ENCODE measurements around the gene CCL3. TPM values are rescaled to one million over a fixed set of nuclear protein-coding genes. Genes with fewer than 3 reads are reported as not detected.
"Not testable (repeated sequence)": the region's sequence is repeated elsewhere in the genome, so short reads cannot be mapped to it uniquely, and the experiment has no call there.

CCL3 gene
- 0.78 TPM for total RNA-seq

DNA sequence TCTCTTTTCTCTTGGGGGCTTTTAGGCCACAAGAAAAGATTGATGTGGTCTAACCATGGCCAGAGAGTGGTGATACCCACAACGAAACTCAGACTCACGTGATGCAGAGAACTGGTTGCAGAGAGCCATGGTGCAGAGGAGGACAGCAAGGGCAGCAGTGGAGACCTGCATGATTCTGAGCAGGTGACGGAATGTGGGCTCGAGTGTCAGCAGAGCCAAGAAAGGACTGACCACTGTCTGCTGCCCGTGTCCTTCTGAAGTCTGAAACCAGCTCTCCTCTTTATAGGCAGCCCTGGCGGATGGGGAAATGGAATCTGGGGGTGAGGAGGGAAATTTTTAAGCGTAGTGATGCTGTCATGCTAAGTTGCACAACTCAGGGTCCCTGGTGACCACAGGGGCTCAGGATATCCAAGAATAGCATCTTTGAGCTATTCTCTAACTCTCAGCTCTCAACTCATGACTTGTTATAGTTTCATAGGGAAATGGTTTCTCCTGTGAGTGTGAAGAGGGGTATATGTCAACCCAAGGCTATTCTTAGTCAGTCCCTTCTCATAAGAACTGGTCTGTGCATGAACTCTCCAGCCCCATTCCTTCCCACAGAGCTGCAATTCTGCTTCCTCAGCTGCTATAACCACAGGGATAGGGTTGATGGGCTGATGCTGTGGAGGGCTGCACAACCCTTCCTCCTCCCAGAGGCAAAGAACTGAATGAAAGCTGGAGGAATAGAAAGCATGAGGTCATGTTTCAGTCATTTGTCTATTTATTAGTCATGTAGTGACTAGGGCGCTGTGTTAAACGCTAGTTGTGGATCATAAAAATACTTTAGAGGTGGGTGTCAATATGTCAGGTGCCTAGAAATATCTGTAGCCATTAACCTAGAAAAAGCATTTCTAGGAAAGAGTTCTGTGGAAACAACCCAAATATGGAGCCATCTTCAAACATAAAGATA lies at the start of gene CCL3:
Gene CCL3, minus strand, starts transcription at position 256 of the 949 bp plus-strand sequence. Its CDS starts 85 bp downstream, at position 171.
- no peak for DNase-seq (ENCODE audit: low spot score)

DNA sequence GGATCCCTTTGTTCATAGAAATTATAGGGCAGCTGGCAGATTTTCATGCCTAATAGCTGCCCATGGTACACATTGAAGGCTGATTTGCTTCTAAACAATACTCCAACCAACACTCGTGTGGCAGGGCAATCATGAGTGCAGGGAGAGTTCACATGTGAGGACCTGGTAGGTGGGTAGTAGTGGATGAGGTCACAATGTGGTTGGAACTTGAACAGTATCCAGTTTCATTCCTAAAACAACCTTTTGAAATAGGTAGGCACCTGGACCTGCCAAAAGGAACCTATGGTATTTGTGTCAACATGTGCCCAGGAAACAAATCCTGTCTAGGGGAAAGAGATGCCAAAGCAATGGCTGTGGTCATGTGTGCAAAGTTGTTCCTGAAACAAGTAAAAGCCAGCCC lies 46.5 kb upstream of the CCL3 start:
- no peak for DNase-seq (ENCODE audit: low spot score)

DNA sequence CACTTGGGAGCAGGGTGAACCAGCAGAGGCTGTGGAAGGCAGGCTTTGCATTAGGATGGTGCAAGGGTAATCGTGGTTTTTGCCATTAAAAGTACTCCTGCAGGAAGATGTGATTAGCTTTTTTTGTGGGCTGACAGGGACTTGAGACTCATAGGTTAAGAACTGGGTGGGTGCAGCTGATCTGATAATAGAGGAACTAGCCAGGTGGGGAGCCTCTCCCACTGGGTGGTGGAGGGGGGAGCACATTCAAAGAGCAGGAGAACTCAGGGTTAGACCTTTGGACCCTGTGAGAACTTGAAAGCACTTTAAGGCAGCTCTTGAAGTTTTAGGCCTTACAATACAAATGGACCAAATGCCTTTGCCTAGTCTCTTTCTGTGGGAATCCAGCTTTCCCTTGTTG lies 46.1 kb upstream of the CCL3 start:
- DNase-seq (ENCODE audit: low spot score), result no peak

DNA sequence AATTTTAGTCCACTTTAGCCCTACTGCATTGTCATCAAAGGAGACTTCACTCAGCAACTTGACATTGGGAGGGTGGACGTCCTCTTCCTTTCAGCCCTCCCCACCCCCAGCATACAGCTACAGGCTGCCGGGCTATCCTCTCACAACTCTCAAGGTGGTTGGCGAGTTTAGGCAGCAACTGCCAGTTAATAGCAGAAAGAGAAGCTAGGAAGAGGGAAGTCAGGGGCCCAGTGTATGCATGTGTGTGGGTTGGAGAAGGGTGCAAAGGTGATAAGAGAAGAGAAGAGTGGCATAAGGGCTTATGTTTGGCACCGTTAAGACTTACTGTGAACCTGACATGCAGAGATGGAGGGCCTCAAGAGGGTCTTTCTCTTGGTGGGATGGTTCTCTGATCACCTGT lies 45.5 kb upstream of the CCL3 start:
- DNase-seq (ENCODE audit: low spot score), result no peak

DNA sequence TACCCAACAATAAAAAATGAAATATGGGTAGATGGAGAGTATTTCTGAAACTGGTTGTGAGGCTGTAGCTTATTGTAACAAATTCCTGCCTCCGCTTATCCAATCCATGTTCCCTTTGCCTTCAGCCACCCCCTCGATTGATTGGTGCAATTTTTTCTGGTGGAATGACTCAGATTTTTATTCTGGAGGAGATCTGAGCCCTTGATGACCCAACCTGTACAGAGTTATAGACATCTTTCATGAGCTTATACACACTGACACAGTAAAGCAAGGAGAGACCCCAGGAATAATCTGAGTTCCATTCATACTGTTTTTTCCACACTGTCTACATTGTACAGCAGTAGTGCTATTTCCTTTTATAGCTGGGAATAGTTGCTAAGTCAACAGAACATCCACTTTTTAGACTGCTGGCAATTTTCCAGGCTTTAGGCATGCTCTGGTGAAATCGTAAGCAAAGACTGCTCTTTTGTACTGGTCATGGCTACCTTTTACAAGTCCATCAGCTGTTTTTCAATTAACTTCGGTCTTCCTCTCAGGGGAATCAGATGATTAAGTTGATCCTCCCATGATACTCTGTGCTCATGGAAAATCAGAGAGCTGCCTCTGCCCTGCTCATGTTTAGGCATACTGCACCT lies 43.8 kb upstream of the CCL3 start:
- no peak for DNase-seq (ENCODE audit: low spot score)

DNA sequence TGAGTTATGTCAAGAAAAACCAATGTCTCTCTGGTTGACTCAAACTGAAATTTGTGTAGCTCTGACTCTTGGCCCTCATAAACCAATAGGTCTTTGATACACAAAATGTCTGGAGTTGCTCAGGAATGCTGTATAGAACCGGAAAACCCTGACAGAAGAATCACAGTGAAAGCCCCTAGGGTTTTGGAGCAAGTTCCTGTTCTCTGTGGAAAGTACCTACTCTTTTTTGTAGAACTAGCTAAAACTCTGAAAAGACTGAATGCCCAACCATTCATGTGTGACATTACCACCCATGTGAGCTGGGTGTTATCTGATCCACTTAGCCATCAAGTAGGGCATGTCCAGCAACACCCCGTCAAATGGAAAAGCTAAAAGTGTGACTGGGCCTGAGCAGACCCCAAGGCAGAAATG lies 42.5 kb upstream of the CCL3 start:
- DNase-seq (ENCODE audit: low spot score), result no peak

DNA sequence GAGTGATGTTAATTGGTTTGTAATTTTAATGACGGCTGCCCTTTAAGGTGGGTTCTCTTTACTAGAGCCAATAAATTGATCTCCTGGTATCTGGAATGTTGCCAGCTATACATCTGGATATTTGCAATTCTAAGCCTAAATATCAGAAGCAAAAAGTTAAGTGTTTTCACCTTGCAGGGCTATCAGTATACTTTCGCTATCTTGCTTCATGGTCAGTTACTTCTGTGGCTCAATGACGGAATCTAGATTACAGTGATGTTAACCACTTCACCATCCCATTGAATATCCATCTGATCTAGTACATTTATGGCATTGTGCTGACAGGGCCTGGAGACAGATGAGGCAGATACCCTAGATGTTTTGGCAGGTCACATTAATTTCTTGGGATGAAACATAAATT lies 42.0 kb upstream of the CCL3 start:
- DNase-seq (ENCODE audit: low spot score), result no peak

DNA sequence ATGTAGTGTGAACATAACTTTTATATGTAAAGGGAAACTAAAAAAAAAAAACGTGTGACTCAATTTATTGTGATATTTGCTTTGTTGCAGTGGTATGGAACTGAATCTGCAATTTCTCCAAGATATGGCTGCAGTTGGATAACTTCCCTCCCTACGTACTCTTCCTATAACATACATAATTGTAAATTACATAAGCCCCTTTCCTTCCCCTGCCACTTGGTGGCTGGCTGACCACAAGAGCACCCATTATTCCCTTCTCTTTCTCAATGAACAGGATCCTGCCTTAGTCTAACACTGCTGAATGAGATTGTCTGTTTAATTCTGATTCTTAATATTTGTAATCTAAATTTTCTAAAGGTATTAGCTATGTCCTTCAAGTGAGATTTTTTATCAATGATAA lies 41.5 kb upstream of the CCL3 start:
- no peak for DNase-seq (ENCODE audit: low spot score)

DNA sequence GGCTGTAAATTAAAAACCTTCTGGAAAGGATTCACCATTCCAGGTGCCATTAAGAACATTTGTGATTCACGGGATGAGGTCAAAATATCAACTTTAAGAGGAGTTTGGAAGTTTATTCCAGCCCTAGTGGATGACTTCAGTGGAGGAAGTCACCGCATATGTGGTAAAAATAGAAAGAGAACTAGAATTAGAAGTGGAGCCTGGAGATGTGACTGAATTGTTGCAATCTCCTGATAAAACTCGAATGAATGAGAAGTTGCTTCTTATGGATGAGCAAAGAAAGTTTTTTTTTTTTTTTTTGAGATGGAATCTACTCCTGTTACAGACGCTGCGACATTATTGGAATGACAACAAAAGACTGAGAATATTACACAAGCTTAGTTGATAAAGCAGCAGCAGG lies 40.4 kb upstream of the CCL3 start:
- no peak for DNase-seq (ENCODE audit: low spot score)

DNA sequence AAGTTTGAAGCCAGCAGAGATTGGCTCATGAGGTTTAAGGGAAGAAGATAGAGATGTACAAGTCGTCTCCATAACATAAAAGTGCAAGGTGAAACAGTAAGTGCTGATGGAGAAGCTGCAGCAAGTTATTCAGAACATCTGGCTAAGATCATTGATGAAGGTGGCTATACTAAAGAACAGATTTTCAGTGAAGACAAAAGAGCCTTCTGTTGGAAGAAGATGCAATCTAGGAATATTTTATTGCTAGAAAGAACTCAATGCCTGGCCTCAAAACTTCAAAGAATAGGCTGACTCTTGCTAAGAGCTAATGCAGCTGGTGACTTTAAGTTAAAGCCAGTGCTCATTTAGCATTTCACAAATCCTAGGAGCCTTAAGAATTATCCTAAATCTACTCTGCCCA lies 39.7 kb upstream of the CCL3 start:
- DNase-seq (ENCODE audit: low spot score), result no peak

DNA sequence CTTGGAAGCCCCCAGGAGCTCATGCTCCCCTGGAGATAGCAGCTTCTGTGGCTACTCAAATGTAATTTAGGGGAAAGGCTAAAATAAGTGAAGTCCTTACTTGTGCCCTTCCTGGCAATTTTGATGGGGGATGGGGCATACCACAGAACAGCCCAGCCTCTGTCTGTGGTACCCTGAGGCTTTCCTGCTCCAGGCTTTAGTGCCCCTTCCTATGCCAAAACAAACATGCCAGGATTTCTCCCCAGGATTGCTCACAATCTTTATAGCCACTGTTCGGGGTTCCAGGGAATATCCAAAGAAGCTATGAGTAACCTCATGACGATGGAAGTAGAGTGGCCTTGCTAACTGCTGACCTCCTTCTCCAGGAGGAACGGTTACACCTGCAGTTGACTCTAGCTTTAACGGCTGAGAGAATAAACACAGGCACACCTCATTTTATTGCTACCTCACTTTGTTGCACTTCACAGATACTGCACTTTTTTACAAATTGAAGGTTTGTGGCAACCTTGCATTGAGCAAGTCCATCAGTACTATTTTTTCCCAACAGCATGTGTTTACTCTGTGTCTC lies 38.6 kb upstream of the CCL3 start:
- DNase-seq (ENCODE audit: low spot score), result no peak

DNA sequence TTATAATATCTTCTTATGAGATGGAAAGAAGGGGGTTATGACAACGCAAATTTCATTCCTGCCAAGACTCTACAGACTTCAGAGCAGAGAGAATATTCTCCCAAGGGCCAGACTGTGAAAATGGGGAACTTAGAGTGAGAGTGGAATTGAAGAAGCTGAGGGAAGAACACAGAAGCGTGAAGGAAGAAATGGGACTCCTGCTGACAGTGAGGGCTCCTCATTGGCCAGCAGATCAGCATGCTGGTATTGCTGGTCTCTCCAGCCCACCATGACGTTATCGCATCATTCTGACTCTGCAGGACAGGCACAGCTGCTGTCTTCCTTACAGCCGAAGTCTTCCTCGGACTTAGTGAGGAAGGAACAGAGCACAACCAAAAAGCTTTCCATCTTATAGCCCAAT lies 38.0 kb upstream of the CCL3 start:
- DNase-seq (ENCODE audit: low spot score), result no peak

DNA sequence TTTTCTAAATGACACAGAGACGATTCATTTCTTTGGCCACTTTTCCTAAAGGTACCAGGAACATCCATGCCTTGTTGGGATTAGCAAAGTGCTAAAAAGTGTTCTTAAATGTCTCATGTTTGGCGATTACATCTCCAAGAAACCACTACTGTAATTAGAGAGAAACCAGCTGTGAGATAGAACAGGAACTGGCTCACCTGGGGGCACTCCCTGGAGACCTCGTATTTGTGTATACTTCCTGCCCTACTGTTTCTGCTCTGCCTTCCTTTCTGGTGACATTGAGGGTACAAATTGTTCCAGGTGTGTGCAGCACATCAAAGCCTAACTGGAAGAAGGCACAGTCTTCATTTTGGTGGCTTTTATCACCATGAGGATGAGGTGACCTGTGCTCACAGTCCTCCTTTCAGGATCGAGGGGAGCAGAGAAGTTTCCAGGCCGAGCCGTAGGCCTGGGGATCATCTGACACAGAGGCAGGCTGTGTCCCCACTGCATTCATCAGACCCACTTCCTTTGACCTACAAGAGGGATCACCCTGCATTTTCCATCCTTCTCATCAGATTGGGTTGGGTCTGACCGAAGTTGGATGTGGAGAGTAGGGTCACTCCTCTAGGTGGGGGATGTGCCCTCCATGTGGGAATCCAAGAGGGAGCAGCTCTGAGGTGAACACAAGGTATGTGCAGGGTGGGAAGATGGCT lies 37.4 kb upstream of the CCL3 start:
- no peak for DNase-seq (ENCODE audit: low spot score)

DNA sequence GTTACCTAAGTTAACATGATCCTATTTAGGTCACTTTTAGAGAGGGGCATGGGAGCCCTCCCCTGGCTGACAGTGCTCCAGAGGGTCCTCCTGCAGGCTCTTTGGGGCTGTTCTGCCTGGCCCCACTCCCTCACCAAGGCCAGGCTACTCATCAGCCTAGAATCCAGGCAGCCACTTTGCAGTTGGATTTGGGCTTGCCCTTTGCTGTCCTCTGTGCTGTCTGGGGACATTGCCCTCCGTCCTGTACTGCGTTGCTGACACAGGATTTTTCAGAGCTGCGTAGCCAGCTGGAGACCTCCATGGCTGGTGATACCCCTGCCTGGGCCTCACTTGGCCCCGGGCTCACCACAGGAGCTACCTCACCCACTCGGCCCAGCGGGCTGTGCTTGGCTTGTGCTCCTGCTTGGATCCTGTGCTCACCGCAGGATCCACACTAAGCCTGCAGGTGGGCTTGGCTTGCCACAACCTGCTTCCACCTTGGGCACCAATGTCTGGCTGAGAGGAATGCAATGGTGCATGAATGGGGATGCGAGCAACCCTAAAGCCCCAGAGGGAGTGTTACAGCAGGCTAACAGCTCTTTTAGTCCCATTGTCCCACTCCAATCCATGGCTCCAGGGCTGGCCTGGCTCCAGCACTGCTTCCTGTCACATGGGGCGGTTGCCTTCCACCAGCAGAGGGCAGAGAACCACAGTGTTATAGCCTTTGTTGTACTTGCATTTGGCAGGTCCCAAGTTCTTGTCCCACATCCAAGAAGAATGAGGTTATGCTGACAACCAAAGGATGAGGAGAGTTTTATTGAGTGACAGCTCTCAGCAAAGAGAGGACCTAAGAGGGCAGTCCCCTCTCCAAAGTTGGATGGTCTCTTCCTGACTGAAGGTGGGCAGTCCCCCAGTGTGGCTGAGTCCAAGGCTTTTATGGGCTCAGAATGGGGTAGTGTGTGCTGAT lies 35.2 kb upstream of the CCL3 start:
- no peak for DNase-seq (ENCODE audit: low spot score)

DNA sequence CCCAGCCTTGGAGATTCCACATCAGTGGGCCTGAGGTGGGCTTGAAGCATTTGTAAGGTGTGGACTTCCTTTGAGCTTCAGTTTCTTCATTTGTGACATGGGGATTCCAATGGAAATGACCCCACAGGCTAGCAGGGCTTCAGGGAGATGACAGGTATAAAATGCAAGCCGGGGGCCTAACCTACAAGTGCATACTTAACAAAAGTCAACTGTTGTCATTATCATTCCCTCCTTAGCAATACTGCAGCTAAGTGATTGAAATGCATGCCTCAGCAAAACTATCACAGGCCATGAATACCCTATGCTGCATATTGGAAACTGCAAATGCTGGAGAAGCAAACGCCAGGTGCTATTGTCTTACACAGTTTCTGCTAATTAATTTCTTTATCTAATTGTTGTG lies 33.5 kb upstream of the CCL3 start:
- DNase-seq (ENCODE audit: low spot score), result no peak

DNA sequence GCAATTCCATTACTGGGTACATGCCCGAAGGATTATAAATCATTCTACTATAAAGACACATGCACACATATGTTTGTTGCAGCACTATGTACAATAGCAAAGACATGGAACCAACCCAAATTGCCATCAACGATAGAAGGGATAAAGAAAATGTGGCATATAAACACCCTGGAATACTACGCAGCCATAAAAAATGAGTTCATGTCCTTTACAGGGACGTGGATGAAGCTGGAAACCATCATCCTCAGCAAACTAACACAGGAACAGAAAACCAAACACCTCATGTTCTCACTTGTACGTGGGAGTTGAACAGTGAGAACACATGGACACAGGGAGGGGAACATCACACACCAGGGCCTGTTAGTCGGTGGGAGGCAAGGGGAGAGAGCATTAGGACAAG lies 31.2 kb upstream of the CCL3 start:
- not testable (repeated sequence) for DNase-seq (ENCODE audit: low spot score)

DNA sequence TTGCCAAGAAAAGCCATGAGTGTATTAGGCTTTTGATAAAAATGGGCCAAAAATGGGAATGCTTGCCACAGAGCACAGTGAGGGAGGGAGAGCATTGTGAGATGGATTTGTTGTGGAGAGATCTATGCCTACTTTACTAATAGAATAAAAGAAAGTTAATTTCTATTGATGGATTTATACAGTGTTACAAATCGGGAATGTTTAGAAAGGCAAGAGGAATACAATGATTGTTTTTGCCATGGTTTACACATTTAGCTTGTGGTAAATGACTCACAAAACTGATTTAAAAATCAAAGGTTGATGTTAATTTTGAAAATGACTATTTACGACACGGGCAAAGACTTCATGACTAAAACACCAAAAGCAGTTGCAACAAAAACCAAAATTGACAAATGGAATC lies 30.3 kb upstream of the CCL3 start:
- no peak for DNase-seq (ENCODE audit: low spot score)

DNA sequence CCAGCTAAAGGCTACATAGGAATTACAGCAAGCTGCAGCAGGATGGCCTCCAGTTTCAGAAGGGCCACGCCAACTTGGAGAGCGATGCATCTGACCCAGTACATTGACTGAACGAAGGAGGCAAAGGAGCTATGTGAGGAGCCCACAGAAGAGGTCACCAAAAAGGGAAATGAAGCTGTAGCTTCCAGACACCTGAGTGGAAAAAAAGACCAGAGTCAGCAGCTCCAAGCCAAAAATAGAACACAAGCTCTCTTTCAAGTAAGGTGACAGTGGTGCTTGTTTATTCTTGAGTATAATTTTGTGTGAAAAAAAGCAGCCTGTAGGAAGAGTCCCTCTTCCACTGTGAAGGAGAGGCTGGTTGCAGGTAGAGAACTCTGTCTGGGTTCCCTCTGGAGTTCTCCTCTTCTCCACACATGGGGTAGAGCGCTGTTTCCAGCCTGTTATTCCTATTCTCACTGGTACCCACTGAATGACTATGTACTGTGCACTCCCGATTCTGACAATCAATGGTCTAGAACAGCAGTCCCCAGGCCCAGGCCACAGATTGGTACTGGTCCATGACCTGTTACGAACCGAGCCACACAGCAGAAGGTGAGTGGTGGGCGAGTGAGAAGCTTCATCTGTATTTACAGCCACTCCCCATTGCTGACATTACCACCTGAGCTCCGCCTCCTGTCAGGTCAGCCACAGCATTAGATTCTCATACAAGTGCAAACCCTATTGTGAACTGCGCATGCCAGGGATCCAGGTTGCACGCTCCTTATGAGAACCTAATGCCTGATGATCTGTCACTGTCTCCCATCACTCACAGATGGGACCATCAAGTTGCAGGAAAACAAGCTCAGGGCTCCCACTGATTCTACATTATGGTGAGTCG lies 28.8 kb upstream of the CCL3 start:
- no peak for DNase-seq (ENCODE audit: low spot score)

DNA sequence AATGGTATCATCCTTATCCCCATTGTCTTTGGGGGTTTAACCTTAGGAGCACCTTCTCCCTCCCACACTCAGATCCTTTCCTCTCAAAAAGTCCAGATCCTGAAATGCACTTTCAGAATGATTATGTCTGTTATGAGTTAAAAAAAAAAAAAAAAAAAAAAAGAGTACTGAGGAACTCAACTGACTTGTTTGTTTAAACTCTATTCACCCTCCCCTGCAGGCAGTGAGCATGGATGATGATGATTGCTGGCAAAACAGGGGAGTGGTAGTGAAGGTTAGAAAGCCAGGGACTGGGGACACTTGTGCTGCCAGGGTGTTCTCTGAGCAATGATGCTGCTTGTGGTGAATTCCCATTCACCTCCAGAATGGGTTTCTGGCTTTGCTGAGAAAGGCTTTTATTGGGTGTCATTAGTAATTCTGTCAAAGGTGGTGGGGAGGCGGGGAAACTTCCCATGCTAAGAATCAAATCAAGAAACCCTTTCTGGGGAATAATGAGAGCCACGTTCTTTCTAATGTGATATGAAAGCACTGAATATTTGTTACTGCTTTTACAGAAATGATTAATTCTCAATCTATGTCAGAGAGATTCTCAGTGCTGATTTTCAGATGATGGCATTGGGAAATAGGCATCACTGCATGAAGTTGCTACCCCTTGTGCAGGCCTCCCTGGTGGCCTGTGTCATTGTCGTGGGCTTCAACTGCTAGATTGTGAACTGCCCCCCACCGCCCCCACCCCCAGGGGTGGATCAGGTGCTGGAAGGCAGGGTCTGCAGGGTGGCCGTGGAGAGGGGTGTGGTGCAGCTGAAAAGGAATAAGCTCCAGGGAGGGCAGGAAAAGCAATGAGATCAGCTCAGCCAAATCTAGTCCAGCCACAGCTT lies 27.8 kb upstream of the CCL3 start:
- no peak for DNase-seq (ENCODE audit: low spot score)

Data from ureter (tissue), 1 donor.